NCI-H1436 treated with DMSO at 0.1 percent for 48 hours (cell line): ENCODE results near the gene PPT2.
A peak's percentile ranks its signal among the peaks of the same experiment; 100 is the strongest.

Source experiments
- DNase-seq: peaks from one replicate; lab custom pipeline; 2025; lab: John Stamatoyannopoulos, UW

PPT2 gene, protein sequence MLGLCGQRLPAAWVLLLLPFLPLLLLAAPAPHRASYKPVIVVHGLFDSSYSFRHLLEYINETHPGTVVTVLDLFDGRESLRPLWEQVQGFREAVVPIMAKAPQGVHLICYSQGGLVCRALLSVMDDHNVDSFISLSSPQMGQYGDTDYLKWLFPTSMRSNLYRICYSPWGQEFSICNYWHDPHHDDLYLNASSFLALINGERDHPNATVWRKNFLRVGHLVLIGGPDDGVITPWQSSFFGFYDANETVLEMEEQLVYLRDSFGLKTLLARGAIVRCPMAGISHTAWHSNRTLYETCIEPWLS

DNA sequence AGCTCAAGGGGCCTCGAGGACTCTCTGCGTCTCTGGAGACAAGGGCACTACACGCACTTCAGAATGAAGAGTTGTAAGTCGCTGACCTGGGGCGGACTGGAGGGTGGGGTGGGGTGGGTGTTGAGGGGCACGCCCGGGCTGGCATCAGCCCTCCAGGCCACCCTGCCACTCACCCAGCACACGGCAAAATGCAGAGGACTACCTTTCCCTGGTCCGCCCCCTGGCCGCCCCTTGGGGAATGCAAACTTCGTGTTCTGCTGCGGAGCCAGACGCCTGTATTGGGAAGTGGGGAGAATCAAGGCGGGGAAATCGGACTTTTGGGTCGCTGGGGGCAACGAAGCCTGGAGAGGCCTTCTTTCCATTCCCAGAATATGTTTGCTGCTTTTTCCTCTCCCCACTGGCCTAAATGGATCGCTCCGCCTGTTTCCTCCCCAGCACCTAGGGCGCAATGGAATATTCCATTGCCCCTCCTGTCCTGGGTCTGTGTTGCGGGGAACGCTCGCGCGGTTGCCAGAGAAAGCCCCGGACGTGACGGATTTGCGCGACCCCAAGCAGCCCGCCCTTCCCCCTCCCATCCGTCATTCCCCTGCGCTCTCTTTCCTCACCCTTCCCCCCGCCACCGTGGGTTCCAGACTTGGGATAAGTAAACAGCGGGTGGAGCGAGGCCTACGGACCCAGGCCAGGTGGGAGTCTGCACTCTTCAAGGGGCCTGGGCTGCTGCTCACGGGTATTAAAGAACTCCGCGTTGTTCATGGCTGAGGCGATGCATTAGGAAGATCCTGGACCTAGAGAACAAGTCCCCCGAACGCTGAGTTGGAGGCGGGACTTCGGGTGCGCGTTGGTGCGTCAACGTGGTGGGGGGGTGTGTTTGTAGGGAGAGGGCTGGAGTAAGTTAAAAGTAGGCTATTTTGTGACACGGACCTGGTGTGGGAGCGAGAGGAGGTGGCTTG lies at the start of gene PPT2:
Gene PPT2, plus strand, starts transcription at position 578 of the 950 bp plus-strand sequence. CDS start 454 bp downstream, outside the sequence.
- peak; percentile 41 for DNase-seq

DNA sequence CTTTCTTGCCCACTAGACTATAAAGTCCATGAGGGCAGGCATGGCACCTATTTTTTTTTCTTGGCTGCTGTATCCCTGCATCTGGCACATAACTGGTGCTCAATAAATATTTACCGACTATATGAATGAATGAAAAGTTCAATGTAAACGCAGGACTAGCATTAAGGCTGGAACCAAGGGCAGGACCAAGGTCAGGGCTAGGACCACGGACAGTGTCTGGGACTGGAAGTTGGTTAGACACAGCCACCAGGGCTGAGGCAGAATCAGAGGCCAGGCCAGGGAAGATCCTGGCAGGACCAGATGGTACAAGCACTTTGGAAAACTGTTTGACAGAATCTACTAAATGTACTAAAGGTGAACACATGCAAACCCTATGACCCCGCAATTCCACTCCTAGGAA lies 48.5 kb upstream of the PPT2 start:
- DNase-seq: no peak

DNA sequence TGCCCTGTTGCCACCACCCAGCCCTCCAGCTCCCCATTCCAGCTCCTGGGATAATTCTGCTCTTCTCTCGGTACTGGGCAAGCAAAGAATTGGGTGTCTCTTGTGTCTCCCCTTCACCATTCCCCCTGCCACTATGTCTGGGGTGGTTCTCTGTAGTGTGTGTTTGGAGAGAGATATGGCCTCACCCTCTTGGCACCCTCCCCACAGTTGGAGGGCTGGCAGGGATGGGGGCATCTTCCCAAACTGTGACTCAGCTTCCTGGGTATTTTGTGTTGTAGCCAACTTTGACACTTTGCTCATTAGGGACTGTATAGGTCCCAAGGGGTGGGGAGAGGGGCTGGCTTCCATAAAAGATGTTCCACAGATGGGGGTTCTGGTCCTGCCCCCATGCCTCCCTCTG lies 46.5 kb upstream of the PPT2 start:
- DNase-seq: no peak

DNA sequence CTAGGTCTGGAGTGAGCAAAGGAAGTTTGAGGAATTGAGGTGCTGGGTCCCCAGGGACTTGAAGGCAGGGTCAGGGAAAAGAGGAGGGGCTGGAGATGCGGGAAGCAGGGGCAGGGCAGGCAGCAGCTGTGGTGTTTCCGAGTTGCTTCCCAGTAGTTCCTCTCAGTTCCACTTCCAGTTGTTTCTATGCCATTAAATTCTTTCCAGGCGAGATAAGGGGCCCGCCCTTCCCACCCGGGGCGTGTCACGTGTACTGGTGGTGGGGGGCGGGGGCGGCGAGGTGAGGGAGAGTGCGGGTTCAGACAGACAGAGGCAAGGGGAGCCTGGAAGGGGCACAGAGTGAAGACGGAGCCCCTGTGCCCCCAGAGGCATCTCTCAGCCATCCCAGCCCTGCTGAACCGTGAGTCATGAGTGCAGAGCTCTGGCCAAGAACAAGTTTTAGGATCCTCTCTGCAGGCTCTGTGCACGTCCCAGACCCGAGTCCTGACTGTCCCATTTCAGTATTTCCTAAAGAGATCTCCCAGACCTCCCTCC lies 45.8 kb upstream of the PPT2 start:
- no peak for DNase-seq

DNA sequence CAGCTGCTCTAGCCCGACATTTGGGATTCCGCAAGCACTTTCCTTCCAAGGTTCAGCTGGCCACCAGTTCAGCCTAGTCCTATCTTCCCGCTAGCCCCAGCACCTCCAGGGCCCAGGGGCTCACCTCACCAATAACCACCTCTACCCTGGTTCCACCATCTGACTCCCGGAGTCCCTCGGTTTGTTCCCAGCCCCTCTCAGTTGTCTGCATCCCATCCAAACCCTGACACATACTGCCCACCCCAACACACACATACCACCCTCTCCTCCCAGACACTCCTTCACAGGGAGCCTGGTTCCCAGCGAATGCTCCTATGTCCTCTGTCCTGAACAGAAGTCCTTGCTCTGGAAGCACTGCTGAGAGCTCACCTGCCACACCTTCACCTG lies 45.2 kb upstream of the PPT2 start:
- no peak for DNase-seq

DNA sequence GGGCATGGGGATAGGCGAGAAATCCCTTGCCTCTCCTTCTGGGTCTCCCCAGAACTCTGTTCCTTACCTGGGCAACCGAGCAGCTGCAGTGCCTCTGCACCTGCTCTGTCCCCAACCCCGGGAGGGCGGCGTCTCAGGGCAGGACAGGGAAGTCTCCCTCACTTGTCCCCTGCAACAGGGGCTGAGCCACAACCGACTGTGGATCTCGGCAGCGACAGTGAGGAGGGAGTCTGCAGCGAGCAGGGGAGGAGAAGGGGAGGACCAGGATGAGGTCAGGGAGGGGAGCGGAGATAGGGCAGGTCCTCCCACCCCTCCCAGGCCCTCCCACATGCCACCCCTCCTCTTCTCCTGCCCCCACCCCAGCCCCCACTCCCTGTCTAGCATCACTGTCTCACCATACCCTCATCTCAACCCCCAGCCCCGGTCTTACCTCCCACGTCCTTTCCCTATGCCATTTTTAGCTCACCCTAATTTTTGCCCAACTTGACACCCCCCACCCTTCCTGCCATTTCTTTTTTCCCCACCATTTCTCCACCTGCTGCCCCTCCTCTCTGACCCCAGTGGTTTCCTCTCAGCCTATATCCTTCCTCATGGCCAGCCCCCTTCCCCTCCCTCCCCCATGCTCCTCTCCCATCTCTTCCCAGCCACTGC lies 44.7 kb upstream of the PPT2 start, which contains the start of gene TNXB:
Gene TNXB, minus strand, starts transcription at position 225 of the 651 bp plus-strand sequence. CDS start 11,140 bp downstream, outside the sequence.
- DNase-seq: no peak

DNA sequence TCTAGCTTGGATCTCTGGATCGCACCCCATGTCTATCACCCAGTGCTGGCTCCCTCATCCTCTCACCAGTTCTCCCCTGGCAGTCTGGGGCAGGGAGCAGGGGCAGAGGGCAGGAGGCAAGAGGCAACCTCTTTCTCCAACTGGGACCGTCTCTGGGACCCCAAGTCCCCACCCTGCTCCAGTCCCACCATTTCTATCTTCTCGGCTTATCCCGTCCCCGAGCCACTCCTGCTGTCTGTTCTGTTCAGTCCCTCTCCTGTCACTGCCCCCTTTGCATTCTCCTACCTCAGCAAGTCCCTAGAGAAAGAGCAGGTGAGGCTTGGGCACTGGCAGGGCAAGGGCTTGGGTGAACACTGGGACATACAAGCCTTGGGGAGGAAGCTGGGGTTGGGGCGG lies 44.2 kb upstream of the PPT2 start:
- DNase-seq: no peak

DNA sequence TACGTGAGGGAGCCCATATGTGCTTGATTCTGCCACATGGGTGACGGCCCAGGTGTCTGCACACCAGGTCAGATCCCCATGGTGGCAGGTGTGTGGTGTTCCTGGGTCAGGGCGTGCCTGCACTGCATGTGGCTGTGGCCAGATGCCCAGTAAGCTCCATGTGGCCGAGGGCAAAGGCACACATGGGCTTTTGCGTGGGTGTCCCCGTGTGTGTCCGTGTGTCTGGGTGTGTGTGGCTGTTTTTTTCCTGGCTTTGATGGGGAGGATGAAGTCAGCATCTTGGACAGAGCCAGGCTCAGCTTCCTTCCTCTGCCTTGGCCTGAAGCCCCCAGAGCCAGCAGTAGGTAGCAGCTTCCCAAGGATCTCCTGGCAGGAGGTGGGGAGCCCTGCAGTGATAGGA lies 43.3 kb upstream of the PPT2 start:
- DNase-seq: no peak

DNA sequence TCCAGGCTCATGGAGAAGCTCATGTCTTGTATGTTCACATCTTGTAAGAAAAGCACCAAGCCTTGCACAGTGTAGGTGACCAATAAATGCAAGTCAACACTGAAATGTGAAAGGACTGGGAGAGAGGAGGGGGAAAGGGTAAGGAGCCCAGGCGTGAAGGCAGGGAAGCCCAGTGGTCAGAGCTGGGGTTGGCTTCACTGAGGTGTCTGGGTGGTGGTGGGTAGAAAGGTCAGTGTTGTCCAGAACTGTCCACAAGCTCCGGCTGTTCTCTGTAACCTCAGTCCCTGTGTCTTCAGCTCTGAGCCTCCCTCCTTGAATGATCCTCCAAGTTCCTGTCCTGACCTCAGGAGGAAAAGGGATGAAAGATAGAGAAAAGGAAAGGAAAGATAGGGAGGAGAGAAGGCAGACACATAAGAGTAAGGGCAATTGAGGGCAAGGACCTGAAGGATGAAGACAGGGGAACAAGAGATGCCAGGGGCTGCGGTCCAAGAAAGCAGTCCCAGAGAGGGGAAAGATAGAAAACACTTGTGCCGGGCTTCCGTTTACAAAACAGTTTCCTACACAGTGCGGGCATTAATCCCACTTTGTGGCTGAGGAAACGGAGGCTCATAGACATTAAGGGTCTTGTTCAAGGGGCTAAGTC lies 42.4 kb upstream of the PPT2 start:
- DNase-seq: no peak

DNA sequence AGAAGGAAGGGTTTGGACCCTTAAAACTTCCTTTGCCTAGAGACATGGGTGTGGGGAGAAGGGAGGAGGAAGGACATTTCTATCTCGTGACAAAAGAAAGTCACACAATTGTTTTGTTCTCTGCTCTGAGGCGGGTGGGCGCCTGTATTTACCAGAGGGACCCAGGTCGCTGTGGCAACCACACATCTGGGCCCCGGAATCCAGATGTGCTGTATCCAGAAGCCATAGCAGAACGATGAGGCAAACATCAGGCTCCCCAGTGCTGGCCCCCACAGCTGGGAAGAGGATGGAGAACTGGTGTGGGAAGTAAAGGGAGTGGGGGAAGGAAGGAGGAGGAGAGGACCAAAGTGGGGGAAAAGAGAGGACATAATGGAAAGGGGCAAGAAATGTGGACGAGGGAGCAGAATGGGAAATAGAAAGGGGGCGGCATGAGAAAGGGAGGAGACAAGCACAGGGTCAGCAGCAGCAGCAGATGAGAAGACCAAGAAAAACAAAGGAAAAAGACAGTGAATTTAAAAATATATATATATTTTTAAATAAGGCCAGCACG lies 41.4 kb upstream of the PPT2 start:
- DNase-seq: no peak

DNA sequence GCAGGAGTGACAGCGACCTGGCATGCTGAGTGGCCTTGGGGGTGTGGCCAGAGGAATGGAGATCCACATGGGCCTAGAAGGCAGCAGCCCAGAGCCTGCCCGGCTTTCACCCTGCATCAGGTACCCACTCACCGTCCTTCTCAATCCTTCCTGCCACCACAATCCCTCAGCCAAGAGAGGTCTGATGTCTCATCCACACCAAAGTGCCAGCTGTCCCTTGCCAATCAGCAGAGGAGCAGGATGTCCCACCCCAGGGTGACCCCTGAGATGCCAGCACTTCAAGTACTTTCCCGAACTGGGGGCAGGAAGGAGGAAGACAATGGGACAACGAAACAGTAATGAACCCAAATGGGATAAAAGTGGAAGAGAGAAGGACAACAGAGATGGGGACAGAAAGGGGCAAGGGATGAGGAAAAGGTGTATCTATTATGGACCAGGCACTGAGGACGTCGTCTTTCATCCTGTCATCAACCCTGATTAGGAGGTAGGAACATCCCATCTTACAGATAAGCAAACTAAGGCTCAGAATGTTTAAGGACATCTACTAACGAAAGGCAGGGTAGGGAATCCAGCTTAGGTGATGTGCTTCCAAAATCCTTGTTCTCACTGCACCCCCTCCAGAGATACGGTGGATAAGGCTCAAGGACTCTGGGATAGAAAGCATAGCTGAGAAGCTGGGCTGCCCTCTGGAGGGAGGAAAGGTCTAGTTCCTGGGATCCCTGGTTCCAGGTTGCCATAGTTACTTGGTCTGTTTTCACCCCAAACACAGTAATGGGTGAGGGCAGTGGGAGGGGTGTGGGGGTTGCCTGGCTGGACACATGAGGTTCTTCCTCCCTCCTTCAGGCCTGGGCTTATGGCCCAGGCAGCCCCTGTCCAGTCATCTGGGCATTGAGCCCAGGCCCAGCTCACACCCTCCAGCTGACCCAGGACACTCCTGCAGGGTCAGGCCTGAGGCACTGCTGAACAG lies 40.3 kb upstream of the PPT2 start:
- no peak for DNase-seq

DNA sequence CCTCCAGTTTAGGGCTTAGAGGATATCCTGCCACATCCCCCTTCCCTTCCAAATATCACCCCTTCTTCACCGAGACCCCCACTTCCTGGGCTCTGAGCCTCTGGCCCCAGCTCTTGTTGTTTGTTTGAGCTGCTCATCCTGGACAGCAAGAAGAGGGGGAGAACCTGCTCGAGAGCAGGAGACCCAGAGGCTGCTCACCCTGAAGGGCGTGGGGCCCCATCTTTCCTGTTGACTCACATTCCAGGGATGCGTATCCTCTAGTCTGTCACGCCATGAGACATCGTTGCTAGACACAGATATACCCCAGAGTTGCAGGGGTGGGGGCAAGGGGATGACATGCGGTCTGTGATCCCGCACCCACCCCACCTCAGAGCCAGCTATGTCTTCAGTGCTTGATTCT lies 39.1 kb upstream of the PPT2 start:
- DNase-seq: no peak

DNA sequence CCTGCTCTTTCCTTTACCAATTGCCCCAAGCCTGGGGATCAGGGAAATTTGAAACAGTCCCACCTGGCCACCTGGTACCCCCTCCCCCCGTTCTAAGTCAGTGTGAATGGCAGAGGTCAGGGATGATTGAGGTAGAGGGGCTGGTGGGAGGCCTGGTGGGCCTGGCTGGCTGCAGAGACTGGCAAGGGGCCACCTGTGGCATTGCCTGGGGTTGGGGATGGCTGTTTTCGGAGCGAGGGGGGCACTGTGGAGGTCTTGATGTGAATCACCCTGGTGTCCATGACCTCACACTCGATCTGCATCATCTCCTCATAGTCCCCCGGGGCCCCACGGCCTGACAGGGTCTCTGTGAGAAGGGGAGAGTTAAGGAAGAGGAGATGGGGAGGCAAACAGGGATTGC lies 38.3 kb upstream of the PPT2 start:
- no peak for DNase-seq

DNA sequence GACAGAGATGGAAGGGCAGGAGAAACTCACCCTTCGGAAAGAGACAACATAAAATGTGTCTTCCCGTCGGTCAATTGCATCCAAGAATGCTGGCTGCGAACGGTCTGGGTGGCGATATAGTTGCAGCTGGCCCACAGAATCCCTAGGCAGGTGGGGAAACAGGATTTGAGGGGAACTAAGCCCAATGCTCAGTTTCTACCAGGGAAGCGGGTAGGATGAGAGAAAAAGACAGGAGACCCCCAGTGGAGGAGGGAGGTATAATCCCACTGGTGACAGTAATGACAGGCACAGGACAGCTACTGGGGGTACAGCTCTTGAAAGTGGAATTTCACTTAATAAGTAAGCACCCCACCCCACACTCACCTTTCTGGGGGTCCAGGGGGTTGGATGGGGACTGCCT lies 37.3 kb upstream of the PPT2 start:
- DNase-seq: no peak

DNA sequence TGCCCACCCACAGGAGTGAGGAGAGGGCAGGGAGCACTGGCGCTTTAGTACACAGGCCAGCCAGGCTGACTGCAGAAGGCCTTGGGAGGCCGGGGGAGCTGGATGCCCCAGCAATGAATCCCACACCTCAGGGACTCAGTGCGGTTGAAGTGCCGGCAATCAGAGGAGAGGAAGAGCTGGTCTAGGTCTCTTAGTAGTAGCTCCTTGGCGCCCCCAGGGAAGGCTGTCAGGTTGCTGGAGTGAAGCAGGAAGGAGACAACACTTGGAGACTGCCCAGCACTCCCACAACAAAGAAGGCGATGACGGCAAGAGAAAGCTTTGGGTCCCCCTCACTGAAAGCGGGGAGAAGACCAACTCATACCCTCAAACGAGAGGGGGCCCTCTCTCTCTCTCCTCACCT lies 36.5 kb upstream of the PPT2 start:
- no peak for DNase-seq

DNA sequence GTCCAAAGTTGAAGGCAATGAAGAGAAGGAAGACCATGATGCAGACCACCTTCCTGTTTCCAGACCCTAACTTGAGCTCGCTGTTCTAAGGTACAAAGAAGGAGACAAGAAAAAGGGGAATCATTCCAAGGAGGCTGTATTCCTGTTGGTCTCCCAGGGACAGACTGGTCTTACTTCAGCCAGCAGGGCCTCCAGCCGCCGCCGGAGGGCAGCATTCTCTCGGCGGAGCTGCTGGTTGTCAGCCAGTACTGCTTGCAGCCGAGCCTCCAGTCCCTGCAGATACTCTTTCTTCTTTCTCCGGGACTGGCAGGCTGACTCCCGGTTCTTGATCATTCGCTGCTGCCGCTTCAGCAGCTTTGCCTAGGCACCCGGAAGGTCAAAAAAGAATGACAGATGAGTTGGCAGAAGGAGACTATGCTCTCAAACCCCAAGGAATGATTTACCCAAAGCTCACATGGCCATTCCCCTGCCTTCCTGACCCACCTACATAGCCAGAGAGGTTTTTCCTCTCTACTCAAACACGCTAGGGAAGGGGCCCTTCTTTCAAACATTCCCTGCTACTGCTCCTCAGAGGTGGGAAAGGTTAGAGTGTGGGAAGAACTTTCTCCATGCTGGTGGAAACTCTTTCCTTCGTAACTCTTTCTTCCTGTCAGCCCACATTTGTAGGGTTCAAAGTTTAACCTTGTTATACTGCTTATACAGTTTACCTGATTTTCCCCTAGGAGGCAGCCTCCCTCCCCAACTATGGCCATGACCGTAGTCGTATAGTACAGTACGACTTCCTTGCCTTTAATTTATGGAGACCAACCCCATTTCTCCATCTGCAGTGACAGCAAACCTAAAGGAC lies 34.9 kb upstream of the PPT2 start:
- peak; percentile 4 for DNase-seq

DNA sequence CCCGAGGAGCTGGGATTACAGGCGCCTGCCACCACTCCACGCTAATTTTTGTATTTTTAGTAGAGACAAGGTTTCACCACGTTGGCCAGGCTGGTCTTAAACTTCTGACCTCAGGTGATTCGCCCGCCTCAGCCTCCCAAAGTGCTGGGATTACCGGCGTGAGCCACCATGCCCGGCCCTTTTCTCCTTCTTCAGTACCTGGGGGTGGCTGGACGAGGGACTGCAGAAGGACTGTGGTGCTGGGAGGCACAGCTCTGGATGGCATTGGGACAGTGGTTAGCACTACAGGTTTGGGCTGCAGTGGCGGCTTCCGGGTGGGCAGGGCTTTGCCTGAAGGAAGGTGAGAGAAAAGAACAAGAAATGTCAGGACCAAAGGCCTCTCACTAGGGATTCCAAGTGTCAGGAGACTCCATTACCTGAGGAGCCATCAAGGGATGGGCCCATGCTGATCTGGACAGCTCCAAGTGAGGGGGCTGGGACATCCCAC lies 33.3 kb upstream of the PPT2 start:
- DNase-seq: no peak

DNA sequence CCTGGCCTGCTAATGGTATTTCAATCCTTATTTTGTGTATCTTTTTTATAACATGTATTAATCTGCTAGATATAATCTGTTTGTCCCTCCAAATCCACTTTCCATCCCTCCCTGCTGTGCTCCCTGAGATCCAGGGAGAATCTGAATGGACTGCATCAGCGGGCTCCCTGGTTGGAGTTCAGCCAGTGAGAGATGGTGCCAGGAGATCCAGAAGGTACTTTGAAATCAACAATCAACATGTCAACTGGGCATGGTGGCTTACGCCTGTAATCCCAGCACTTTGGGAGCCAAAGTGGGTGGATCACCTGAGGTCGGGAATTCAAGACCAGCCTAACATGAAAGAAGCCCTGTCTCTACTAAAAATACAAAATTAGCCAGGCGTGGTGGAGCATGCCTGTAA lies 30.3 kb upstream of the PPT2 start:
- no peak for DNase-seq

DNA sequence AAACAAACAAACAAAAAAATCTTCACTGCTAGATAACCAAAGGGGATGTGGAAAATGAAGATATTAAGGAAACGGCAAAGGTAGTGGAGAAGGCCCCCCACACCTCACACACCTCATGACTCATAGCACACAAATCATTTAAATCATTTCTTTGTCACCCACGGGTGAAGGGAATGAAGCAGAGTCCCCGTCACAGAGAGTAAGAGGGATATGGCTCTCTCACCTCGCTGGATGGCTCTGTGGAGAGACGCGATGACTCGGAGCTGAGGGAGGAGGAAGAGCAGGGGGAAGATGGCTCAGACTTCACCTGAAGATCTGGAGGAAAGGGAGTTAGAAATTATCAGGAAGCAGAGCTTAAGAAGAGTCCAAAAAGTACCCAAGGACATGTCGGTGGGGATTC lies 27.1 kb upstream of the PPT2 start:
- no peak for DNase-seq

DNA sequence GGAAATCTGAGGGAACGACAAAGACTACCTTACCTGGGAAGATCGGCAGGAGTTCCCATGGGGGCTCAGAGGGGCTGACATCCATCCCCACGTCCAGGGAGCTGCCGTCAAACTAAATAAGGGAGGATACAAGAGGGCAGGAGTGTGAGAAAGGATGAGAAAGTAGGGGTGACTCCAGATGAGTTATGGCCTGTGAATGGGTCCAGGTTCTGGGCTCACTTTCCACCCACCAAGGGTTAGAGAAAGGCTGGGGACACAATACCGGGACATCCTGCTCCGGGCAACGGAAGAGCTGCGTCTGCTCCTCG lies 26.6 kb upstream of the PPT2 start:
- no peak for DNase-seq
